ENCODE data around the gene SLC29A1. TPM values are rescaled to one million over a fixed set of nuclear protein-coding genes. Genes with fewer than 3 reads are reported as not detected.

Gene SLC29A1
- total and polyA plus RNA-seq, 9 of the 15 experiments (the other 6 are each of a cell fraction or from before 2014, with no cell fraction given): 18.9 to 170 (median 57.7) TPM

GRCh38 chr6:44253307-44254101 is 30.1 kb downstream of the SLC29A1 start (continued):
- TF ChIP-seq ATF3 (IDR thresholded peaks at IDR 0.05) (no peak), ATF3 (CRISPR knock-in tag; conservative IDR thresholded peaks at IDR 0.05) (no peak), THRB (CRISPR knock-in tag; conservative IDR thresholded peaks at IDR 0.05) (no peak; the same call in 1 of the 2 replicates), ZNF217 (CRISPR knock-in tag; IDR thresholded peaks at IDR 0.05) (no peak), GTF2B (IDR thresholded peaks at IDR 0.05; ENCODE audit: extremely low read depth, insufficient read length) (no peak), FOXK2 (conservative IDR thresholded peaks at IDR 0.05 in 1 of 2, IDR thresholded peaks at IDR 0.05 in 1 of 2; ENCODE audit: low read depth in 2 of 2) (0 out of 4 replicates have a peak, but pooled peaks of 1 of the 2 experiments have one; percentile 32), ZNF696 (CRISPR knock-in tag; conservative IDR thresholded peaks at IDR 0.05) (no peak), CTCF (IDR thresholded peaks at IDR 0.05 in 2 of 3, conservative IDR thresholded peaks at IDR 0.05 in 1 of 3; ENCODE audit: insufficient read depth in 2 of 3, low read depth in 1 of 3, low read length in 3 of 3) (peak; percentile 61 to 80 (median 65)), MAX (CRISPR knock-in tag; IDR thresholded peaks at IDR 0.05) (no peak), POLR2G (IDR thresholded peaks at IDR 0.05; ENCODE audit: low read depth, low read length) (peak; percentile 13; the same call in 1 of the 2 replicates), ARID4B (CRISPR knock-in tag; IDR thresholded peaks at IDR 0.05) (no peak; the same call in 1 of the 2 replicates), ATF4 (CRISPR knock-in tag; IDR thresholded peaks at IDR 0.05) (no peak)
